ENCODE results near the gene EPB41. TPM values are rescaled to one million over a fixed set of nuclear protein-coding genes. Genes with fewer than 3 reads are reported as not detected.

EPB41 gene
- total and polyA plus RNA-seq, 2 experiments from 2014 or later = 13.2 to 60.8 TPM

DNA sequence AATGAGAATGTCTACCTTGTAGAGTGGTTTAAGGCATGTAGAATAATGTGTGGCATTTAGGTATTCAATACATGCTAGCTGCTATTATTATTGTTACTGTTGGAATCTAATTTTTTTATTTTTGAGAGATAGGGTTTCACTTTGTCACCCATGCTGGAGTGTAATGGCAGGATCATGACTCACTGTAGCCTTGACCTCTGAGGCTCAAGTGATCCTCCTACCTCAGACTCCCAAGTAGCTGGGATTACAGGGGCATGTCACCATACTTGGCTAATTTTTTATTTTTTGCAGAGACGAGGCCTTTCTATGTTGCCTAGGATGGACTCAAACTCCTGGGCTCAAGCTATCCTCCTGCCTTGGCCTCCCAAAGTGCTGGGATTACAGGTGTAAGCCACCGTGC lies 61.9 kb downstream of the EPB41 start:
- Histone ChIP-seq H3K4me1 (ENCODE audit: insufficient read depth) (peaks cover 21% of the 10 kb centered on the region), H3K4me2 (no peak overlapping the region), H3K79me2 (peaks cover 54% of the 10 kb centered on the region), H3K9me2 (replicated peaks; ENCODE audit: insufficient read depth) (no peaks in the 10 kb centered on the region), H3K27ac (no peak overlapping the region), H3K27me3 (no peaks in the 10 kb centered on the region), H2AFZ (no peak overlapping the region), H3K9me3 (ENCODE audit: low read depth) (no peaks in the 10 kb centered on the region), H4K20me1 (ENCODE audit: insufficient read depth, poor library complexity, severe bottlenecking) (no peaks in the 10 kb centered on the region), H3K36me3 (replicated peaks; ENCODE audit: insufficient read depth, low read depth) (no peaks in the 10 kb centered on the region), H3K4me3 (no peak overlapping the region)
- DNase-seq (ENCODE audit: low spot score) = no peak
- TF ChIP-seq EZH2 (IDR thresholded peaks at IDR 0.05; ENCODE audit: borderline replicate concordance) (no peak), EZH2phosphoT487 (IDR thresholded peaks at IDR 0.05; ENCODE audit: low read depth, severe bottlenecking, unreplicated experiment) (no peak)
- TF ChIP-seq, protein P1, sequence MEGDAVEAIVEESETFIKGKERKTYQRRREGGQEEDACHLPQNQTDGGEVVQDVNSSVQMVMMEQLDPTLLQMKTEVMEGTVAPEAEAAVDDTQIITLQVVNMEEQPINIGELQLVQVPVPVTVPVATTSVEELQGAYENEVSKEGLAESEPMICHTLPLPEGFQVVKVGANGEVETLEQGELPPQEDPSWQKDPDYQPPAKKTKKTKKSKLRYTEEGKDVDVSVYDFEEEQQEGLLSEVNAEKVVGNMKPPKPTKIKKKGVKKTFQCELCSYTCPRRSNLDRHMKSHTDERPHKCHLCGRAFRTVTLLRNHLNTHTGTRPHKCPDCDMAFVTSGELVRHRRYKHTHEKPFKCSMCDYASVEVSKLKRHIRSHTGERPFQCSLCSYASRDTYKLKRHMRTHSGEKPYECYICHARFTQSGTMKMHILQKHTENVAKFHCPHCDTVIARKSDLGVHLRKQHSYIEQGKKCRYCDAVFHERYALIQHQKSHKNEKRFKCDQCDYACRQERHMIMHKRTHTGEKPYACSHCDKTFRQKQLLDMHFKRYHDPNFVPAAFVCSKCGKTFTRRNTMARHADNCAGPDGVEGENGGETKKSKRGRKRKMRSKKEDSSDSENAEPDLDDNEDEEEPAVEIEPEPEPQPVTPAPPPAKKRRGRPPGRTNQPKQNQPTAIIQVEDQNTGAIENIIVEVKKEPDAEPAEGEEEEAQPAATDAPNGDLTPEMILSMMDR (IDR thresholded peaks at IDR 0.05; ENCODE audit: poor library complexity) = no peak
- 100% methylated on average over 2 of the region's 2 CpGs for WGBS (ENCODE audit: low lambda C conversion rate, missing lambda C conversion rate)

DNA sequence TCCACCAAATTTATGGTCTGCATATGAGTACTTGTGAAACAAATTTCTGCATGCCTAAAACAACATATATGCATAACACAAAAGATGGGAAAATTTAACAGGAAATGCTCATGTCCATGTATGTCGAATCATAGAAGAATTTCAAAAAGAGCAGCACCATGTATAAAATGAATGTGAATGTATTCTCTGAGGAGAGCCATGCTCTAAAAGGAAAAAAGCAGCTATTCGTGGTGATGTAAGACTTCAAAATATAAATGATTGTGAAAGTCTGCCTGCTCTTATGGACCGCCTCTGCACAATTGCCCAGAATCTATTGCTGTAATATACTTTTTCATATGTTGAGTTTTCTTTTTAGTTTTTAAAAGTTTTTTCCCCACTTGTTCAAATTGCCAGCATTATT lies 66.8 kb downstream of the EPB41 start:
- no peak for TF ChIP-seq EZH2phosphoT487 (IDR thresholded peaks at IDR 0.05; ENCODE audit: low read depth, severe bottlenecking, unreplicated experiment)
- TF ChIP-seq EZH2 (IDR thresholded peaks at IDR 0.05; ENCODE audit: borderline replicate concordance) = no peak
- TF ChIP-seq, protein P1 (IDR thresholded peaks at IDR 0.05; ENCODE audit: poor library complexity) = no peak
- 99% methylated on average over 3 of the region's 3 CpGs for WGBS (ENCODE audit: low lambda C conversion rate, missing lambda C conversion rate)
- no peaks in the 10 kb centered on the region for H3K36me3 ChIP-seq (replicated peaks; ENCODE audit: insufficient read depth, low read depth)

DNA sequence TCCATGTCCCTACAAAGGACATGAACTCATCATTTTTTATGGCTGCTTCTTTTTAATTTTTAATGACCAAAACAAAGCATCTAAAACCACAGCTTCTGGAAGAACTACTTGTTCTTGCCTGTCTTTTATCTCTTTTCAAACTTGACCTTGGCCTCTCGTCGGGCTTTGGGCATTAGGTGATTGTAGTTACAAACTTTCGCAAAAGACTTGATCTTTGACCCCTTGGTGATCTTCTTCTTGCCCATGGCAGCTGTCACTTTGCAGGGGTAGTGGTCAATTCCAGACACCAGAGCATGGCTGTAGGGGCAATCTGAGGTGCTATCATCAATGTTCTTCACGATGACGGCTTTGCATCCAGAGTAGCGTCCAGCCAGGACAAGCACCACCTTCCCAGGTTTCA lies 67.8 kb downstream of the EPB41 start:
- Histone ChIP-seq H2AFZ (no peak overlapping the region), H3K9me3 (ENCODE audit: low read depth) (no peaks in the 10 kb centered on the region), H3K27me3 (no peaks in the 10 kb centered on the region), H3K4me3 (no peak overlapping the region), H4K20me1 (ENCODE audit: insufficient read depth, poor library complexity, severe bottlenecking) (no peaks in the 10 kb centered on the region), H3K4me2 (no peak overlapping the region), H3K4me1 (ENCODE audit: insufficient read depth) (peaks cover 13% of the 10 kb centered on the region), H3K79me2 (peaks cover 43% of the 10 kb centered on the region), H3K36me3 (replicated peaks; ENCODE audit: insufficient read depth, low read depth) (no peaks in the 10 kb centered on the region), H3K9me2 (replicated peaks; ENCODE audit: insufficient read depth) (no peaks in the 10 kb centered on the region), H3K27ac (no peak overlapping the region)
- no peak for DNase-seq (ENCODE audit: low spot score)
- TF ChIP-seq EZH2 (IDR thresholded peaks at IDR 0.05; ENCODE audit: borderline replicate concordance) = no peak
- 90% methylated on average over 6 of the region's 6 CpGs for WGBS (ENCODE audit: low lambda C conversion rate, missing lambda C conversion rate)

More for the DNA sequence above, 66.8 kb downstream of the EPB41 start:
- Histone ChIP-seq H3K27me3 (no peaks in the 10 kb centered on the region), H3K27ac (no peak overlapping the region), H3K4me2 (no peak overlapping the region), H2AFZ (no peak overlapping the region), H3K4me1 (ENCODE audit: insufficient read depth) (peaks cover 13% of the 10 kb centered on the region), H3K79me2 (peaks cover 50% of the 10 kb centered on the region), H3K9me3 (ENCODE audit: low read depth) (no peaks in the 10 kb centered on the region), H3K9me2 (replicated peaks; ENCODE audit: insufficient read depth) (no peaks in the 10 kb centered on the region), H4K20me1 (ENCODE audit: insufficient read depth, poor library complexity, severe bottlenecking) (no peaks in the 10 kb centered on the region), H3K4me3 (no peak overlapping the region)
- DNase-seq (ENCODE audit: low spot score) = no peak

DNA sequence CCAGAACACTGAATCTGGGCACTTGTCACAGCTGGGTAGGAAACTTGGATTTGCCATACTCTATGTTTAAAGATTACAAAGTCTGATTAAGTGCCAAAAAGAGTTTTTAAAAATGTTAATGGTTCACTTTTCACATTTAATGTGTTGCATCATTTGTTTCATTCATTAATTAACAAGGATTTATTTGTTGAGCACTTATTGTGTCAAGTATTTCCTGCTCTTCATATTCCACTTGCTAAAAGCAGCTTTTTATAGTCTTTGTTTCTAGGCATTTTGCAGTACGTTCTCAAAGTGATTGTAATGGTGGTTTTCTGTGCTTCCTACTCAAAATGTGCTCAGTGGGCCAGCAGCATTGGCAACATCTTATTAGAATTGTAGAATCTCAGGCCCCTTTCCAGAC lies 68.7 kb downstream of the EPB41 start:
- Histone ChIP-seq H4K20me1 (ENCODE audit: insufficient read depth, poor library complexity, severe bottlenecking) (no peaks in the 10 kb centered on the region), H3K9me3 (ENCODE audit: low read depth) (no peaks in the 10 kb centered on the region), H3K27ac (peak overlapping the region; percentile 60), H3K4me2 (no peak overlapping the region), H2AFZ (no peak overlapping the region), H3K4me1 (ENCODE audit: insufficient read depth) (peaks cover 13% of the 10 kb centered on the region), H3K79me2 (peaks cover 34% of the 10 kb centered on the region), H3K9me2 (replicated peaks; ENCODE audit: insufficient read depth) (no peaks in the 10 kb centered on the region), H3K27me3 (no peaks in the 10 kb centered on the region), H3K4me3 (no peak overlapping the region), H3K36me3 (replicated peaks; ENCODE audit: insufficient read depth, low read depth) (no peaks in the 10 kb centered on the region)
- TF ChIP-seq, protein P1 (IDR thresholded peaks at IDR 0.05; ENCODE audit: poor library complexity) = no peak
- no peak for TF ChIP-seq EZH2 (IDR thresholded peaks at IDR 0.05; ENCODE audit: borderline replicate concordance)
- TF ChIP-seq EZH2phosphoT487 (IDR thresholded peaks at IDR 0.05; ENCODE audit: low read depth, severe bottlenecking, unreplicated experiment) = no peak
- DNase-seq (ENCODE audit: low spot score) = no peak
- 97% methylated on average over 1 of the region's 1 CpG for WGBS (ENCODE audit: low lambda C conversion rate, missing lambda C conversion rate)

Data from hepatocyte (in vitro differentiated cells).